Melanocyte of skin (primary cell): ENCODE measurements around the gene CLIC5. TPM values are rescaled to one million over a fixed set of nuclear protein-coding genes. Genes with fewer than 3 reads are reported as not detected.

Experiments used
- small RNA-seq, 2 donors: library from RNA; depleted of rRNA; stranded (forward); fragments of <200 nt; gene quantifications; one replicate each; pipeline ENCODE3, GENCODE V24; 2012
- total RNA-seq, 2 donors: library from RNA; depleted of rRNA; stranded (reverse); fragments of >200 nt; gene quantifications; 2 replicates each; pipeline ENCODE4 v1.2.3, GENCODE V29; 2012

CLIC5 gene
- not detected for total RNA-seq

GRCh38 chr6:46015119-46015968 is at the start of gene CLIC5:
CLIC5 (minus strand) TSS chr6:46015860; CDS start chr6:46015542, 318 bp downstream.

Small RNA genes lying within 50 kb of the gene (small RNA-seq; reads per million reads assigned to genes)
- 0 reads per million in 2 donors for gene RNU6-754P

Other genes starting within 250 kb of the CLIC5 start
- gene ENPP4, start 114.1 kb upstream of the CLIC5 start, total RNA-seq, result under 1 TPM in 1 of 2 donors, not detected in 1; under 0.01 TPM
- under 1 TPM; under 0.01 to 0.34 TPM for gene ENPP5, start 155.1 kb upstream of the CLIC5 start, total RNA-seq